IMR-90 (cell line): ENCODE measurements around the gene KCNQ5.

Experiments used
- BHLHE40 ChIP-seq: fragments of 150-350 bp; IDR thresholded peaks from 2 replicates; pipeline ENCODE4 v1.6.1; 2016; ENCODE audit warnings: mild to moderate bottlenecking, low read depth, low read length
- MAFK ChIP-seq: IDR thresholded peaks from 2 replicates; pipeline ENCODE4 v1.6.1; 2012; ENCODE audit warnings: low read depth, low read length, improper control_type of control experiment
- MAZ ChIP-seq: IDR thresholded peaks from 2 replicates; pipeline ENCODE4 v1.6.1; 2012; ENCODE audit warnings: low read depth, mild to moderate bottlenecking, low read length, improper control_type of control experiment, moderate library complexity, borderline replicate concordance
- POLR2A ChIP-seq: IDR thresholded peaks from 2 replicates; pipeline ENCODE4 v1.6.1; 2012; ENCODE audit warnings: mild to moderate bottlenecking, low read depth, low read length
- RAD21 ChIP-seq: IDR thresholded peaks from 2 replicates; pipeline ENCODE4 v1.6.1; 2012; ENCODE audit warnings: low read length, improper control_type of control experiment
- RCOR1 ChIP-seq: IDR thresholded peaks from 2 replicates; pipeline ENCODE4 v1.6.1; 2012; ENCODE audit warnings: mild to moderate bottlenecking, low read length, improper control_type of control experiment; ENCODE audit not compliant: insufficient replicate concordance
- RFX5 ChIP-seq: IDR thresholded peaks from 2 replicates; pipeline ENCODE4 v1.8.0; 2012; ENCODE audit warnings: low read depth, mild to moderate bottlenecking, low read length, moderate library complexity
- SMC3 ChIP-seq: fragments of 150-350 bp; IDR thresholded peaks from 2 replicates; pipeline ENCODE4 v1.6.1; 2016; ENCODE audit warnings: low read depth, mild to moderate bottlenecking, antibody characterized with exemption, low read length, moderate library complexity
- USF2 ChIP-seq: fragments of 150-350 bp; IDR thresholded peaks from 2 replicates; pipeline ENCODE4 v1.6.1; 2017; ENCODE audit warnings: mild to moderate bottlenecking, antibody characterized with exemption, low read length, low read depth
- TF ChIP-seq, protein P1 (sequence below): conservative IDR thresholded peaks from 2 replicates; pipeline ENCODE4 v1.5.1; 2012; ENCODE audit warnings: mild to moderate bottlenecking, low read depth, low read length, improper control_type of control experiment

DNA sequence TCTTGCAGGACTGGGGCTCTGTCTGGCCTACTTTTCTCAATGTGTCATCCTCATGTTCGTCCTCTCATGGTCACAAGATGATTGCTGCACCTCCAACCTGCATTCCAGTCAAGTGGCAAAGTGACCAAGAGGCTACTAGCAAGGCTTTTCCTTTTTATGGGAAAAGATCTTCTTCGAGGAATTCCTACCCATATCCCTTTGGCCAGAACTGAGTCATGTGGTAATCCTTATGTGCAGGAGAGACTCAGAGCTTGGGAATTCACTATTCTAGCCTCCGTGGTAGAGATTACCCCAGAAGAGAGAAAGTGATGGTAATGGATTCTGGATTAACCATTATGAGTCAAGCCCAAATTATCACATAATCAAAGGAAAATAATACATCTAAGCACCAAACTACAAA lies 162.7 kb downstream of the KCNQ5 start:
- TF ChIP-seq, protein P1, sequence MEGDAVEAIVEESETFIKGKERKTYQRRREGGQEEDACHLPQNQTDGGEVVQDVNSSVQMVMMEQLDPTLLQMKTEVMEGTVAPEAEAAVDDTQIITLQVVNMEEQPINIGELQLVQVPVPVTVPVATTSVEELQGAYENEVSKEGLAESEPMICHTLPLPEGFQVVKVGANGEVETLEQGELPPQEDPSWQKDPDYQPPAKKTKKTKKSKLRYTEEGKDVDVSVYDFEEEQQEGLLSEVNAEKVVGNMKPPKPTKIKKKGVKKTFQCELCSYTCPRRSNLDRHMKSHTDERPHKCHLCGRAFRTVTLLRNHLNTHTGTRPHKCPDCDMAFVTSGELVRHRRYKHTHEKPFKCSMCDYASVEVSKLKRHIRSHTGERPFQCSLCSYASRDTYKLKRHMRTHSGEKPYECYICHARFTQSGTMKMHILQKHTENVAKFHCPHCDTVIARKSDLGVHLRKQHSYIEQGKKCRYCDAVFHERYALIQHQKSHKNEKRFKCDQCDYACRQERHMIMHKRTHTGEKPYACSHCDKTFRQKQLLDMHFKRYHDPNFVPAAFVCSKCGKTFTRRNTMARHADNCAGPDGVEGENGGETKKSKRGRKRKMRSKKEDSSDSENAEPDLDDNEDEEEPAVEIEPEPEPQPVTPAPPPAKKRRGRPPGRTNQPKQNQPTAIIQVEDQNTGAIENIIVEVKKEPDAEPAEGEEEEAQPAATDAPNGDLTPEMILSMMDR: no peak
- TF ChIP-seq RAD21 (no peak), POLR2A (no peak), RFX5 (no peak), MAFK (no peak), SMC3 (no peak), MAZ (no peak), USF2 (no peak), RCOR1 (no peak), BHLHE40 (no peak)
